Heart right ventricle (tissue), 16 donors: ENCODE measurements around the gene EN1. TPM values are rescaled to one million over a fixed set of nuclear protein-coding genes. Genes with fewer than 3 reads are reported as not detected.

ENCODE experiments used
- ATAC-seq, 8 donors: fragments of 200-7000 bp; cut with Tn5 transposase; one replicate each; pipeline ENCODE4 v1.9.1; 2020; ENCODE audit warnings: mild to moderate bottlenecking in 8 of 8, moderate library complexity in 8 of 8, moderate number of reproducible peaks in 1 of 8
- DNase-seq, 2 donors: peaks; one replicate each; pipeline ENCODE4 v3.0.0-alpha.2; 2020
- H3K27ac ChIP-seq, 10 donors: fragments of 200-600 bp; sonication (generic) in 2 of 10; one replicate each; pipeline versions ENCODE4 v1.5.0 to v1.8.0; 2020 to 2022; ENCODE audit warnings: mild to moderate bottlenecking in 3 of 10
- H3K27me3 ChIP-seq, 7 donors: fragments of 200-600 bp; one replicate each; pipeline ENCODE4 v1.8.0; 2021 to 2022; ENCODE audit warnings: mild to moderate bottlenecking in 2 of 7
- H3K36me3 ChIP-seq, 9 donors: fragments of 200-600 bp; sonication (generic) in 1 of 9; one replicate each; pipeline versions ENCODE4 v1.5.0 to v1.8.0; 2020 to 2022; ENCODE audit warnings: mild to moderate bottlenecking in 2 of 9
- H3K4me1 ChIP-seq, 9 donors: fragments of 200-600 bp; sonication (generic) in 1 of 9; one replicate each; pipeline versions ENCODE4 v1.5.0 to v1.8.0; 2020 to 2022; ENCODE audit warnings: mild to moderate bottlenecking in 4 of 9
- H3K4me3 ChIP-seq, 10 donors: fragments of 200-600 bp; sonication (generic) in 2 of 10; one replicate each; pipeline versions ENCODE4 v1.5.0 to v1.8.0; 2020 to 2022; ENCODE audit warnings: mild to moderate bottlenecking in 7 of 10, moderate library complexity in 2 of 10
- H3K9me3 ChIP-seq, 11 donors: fragments of 200-600 bp in 10 of 11; sonication (generic) in 2 of 11; one replicate each; pipeline versions ENCODE4 v1.5.0 to v1.8.0; 2013 to 2022; ENCODE audit warnings: mild to moderate bottlenecking in 2 of 11, control low read depth in 1 of 11, moderate library complexity in 1 of 11
- CTCF ChIP-seq, 9 donors: fragments of 200-600 bp; sonication (generic) in 2 of 9; IDR thresholded peaks; one replicate each; pipeline versions ENCODE4 v1.5.0 to v1.8.0; 2021 to 2022; ENCODE audit warnings: antibody characterized with exemption in 9 of 9, mild to moderate bottlenecking in 5 of 9, moderate library complexity in 1 of 9
- WGBS, 2 donors: extraction: QIAGEN DNeasy Blood & Tissue Kit; methylation state at CpG; one replicate each; pipeline ENCODE4 v1.1.7; 2013; ENCODE audit warnings: inconsistent platforms in 1 of 2; 5-methylcytosine and 5-hydroxymethylcytosine counted together
- intact Hi-C, 10 donors: fragments of 100-400 bp; cut with DNase I; formaldehyde crosslinking; loops; one replicate each; pipeline versions ENCODE4 v1.11.1 to v1.14.2; 2022
- polyA plus RNA-seq, 2 donors: library from polyadenylated mRNA; stranded (reverse); fragments of 200-250 nt; gene quantifications; one replicate each; pipeline ENCODE4 v1.2.3, GENCODE V29; 2013
- total RNA-seq, 10 donors: library from RNA; stranded (reverse); fragmentation: NEBNext Ultra II Directional in 3 of 10; extraction: Animal tissue kit (Norgen Biotek cat#: 25700) in 3 of 10; gene quantifications; one replicate each; pipeline versions ENCODE4 v1.2.1 to v1.2.4, GENCODE V29; 2021 to 2023
- donor health status: Arrhythmogenic right ventricular cardiomyopathy.
- donor health status: ischemic (EF 13 %, LVEDD 7.1; RV severe dilation, severe dysfunction).
- donor health status: healthy with polysubstance abuse.
- donor health status: DM: no; HTN: yes; CAD: no.
- donor health status: DM: no; HTN: no; CAD: no.
- donor health status: ischemic (EF 25% LVEDD 6.9; RV normal size, moderate dysfunction).
- donor health status: ischemic (EF 25% LVEDD 5.7; RV mildly dilated, moderate dysfunction).
- donor health status: healthy.
- donor health status: DM: yes; HTN: yes; CAD: no.
- donor health status: Ischemic cardiomyopathy.
- donor health status: ischemic (EF 35%, LVEDD 5.7; RV mildly dilated, moderate dysfunction).
- donor health status: nonischemic (EF 11% LVEDD 7.7; RV severe dilation, severe dysfunction).
- donor health status: DM: yes; HTN: yes; CAD: no.
- donor health status: PGD.
- donor health status: ischemic (EF 29% LVEDD 5.4; RV normal size, mild dysfunction).
- donor health status: nonischemic (EF 23%, LVEDD 6.1; RV moderate dilation, normal function).

Gene EN1
- total and polyA plus RNA-seq, 12 donors: 0.15 TPM; not detected in 11

- no peak overlapping the region for H3K4me3 ChIP-seq
- peaks cover 3 to 45% (median 27%) of the 10 kb centered on the region in 9 donors for H3K4me1 ChIP-seq
- no peak for TF ChIP-seq CTCF (IDR thresholded peaks at IDR 0.05)
- no peaks in the 10 kb centered on the region for H3K9me3 ChIP-seq
- intact Hi-C loops: loop anchor here in 7 of 10 donors (2.0 to 10.0 kb wide), 4 partner anchors 299 to 806 kb away; no protein-coding TSS in a partner anchor
- H3K36me3 ChIP-seq: no peaks in the 10 kb centered on the region
- H3K27ac ChIP-seq: no peak overlapping the region
- H3K27me3 ChIP-seq: peaks cover 64 to 100% (median 98%) of the 10 kb centered on the region in 7 donors
- ATAC-seq (no peak), DNase-seq (no peak)
- 2 to 3% methylated on average over 41 to 42 of the region's 42 CpGs for WGBS, 2 donors
Observed at GRCh38 chr2:118853651-118854291, 6.3 kb upstream of the EN1 start.

GRCh38 chr2:118853129-118853640 lies 5.7 kb upstream of the EN1 start:
- 4% methylated on average over 25 of the region's 25 CpGs for WGBS, 2 donors
- Histone ChIP-seq H3K4me3 (no peak overlapping the region), H3K4me1 (peaks cover 3 to 51% (median 31%) of the 10 kb centered on the region in 9 donors), H3K27ac (no peak overlapping the region), H3K36me3 (no peaks in the 10 kb centered on the region), H3K27me3 (peaks cover 58 to 100% (median 98%) of the 10 kb centered on the region in 7 donors), H3K9me3 (no peaks in the 10 kb centered on the region)
- intact Hi-C loops: loop anchor here in 4 of 10 donors (5.0 to 10.0 kb wide), 3 partner anchors 298 to 806 kb away; no protein-coding TSS in a partner anchor
- ATAC-seq (no peak), DNase-seq (no peak)
- TF ChIP-seq CTCF (IDR thresholded peaks at IDR 0.05): no peak

GRCh38 chr2:118852605-118853128 lies 5.2 kb upstream of the EN1 start:
- H3K27ac ChIP-seq: no peak overlapping the region
- H3K4me3 ChIP-seq: no peak overlapping the region
- H3K27me3 ChIP-seq: peaks cover 52 to 100% (median 98%) of the 10 kb centered on the region in 7 donors
- H3K9me3 ChIP-seq: no peaks in the 10 kb centered on the region
- DNase-seq: no peak
- ATAC-seq: no peak
- no peak for TF ChIP-seq CTCF (IDR thresholded peaks at IDR 0.05)
- intact Hi-C loops: loop anchor here in 4 of 10 donors (5.0 to 10.0 kb wide), 3 partner anchors 298 to 805 kb away; no protein-coding TSS in a partner anchor
- WGBS, 2 donors: 2 to 3% methylated on average over 31 of the region's 31 CpGs
- no peaks in the 10 kb centered on the region for H3K36me3 ChIP-seq
- H3K4me1 ChIP-seq: peaks cover 3 to 52% (median 35%) of the 10 kb centered on the region in 9 donors

- H3K36me3 ChIP-seq: no peaks in the 10 kb centered on the region
- TF ChIP-seq CTCF (IDR thresholded peaks at IDR 0.05): no peak
- H3K27ac ChIP-seq: no peak overlapping the region
- no peak overlapping the region for H3K4me3 ChIP-seq
- no peak for ATAC-seq
- no peaks in the 10 kb centered on the region for H3K9me3 ChIP-seq
- 4 to 5% methylated on average over 17 of the region's 17 CpGs for WGBS, 2 donors
- peaks cover 47 to 100% (median 98%) of the 10 kb centered on the region in 7 donors for H3K27me3 ChIP-seq
- DNase-seq: no peak
- peaks cover 3 to 49% (median 34%) of the 10 kb centered on the region in 9 donors for H3K4me1 ChIP-seq
- intact Hi-C loops: loop anchor here in 4 of 10 donors (5.0 to 10.0 kb wide), 3 partner anchors 297 to 804 kb away; no protein-coding TSS in a partner anchor
Observed at GRCh38 chr2:118851650-118852049, 4.2 kb upstream of the EN1 start.
